Left cardiac atrium (tissue), 4 donors: Measurements from ENCODE around the gene UBE2E2. TPM values are rescaled to one million over a fixed set of nuclear protein-coding genes. Genes with fewer than 3 reads are reported as not detected.
"Not testable (repeated sequence)": the region's sequence is repeated elsewhere in the genome, so short reads cannot be mapped to it uniquely, and the experiment has no call there.

ENCODE experiments used
- ATAC-seq, 2 donors: fragments of 200-7000 bp; cut with Tn5 transposase; one replicate each; pipeline ENCODE4 v1.9.1; 2020; ENCODE audit warnings: mild to moderate bottlenecking in 2 of 2, moderate library complexity in 2 of 2
- DNase-seq: peaks from one replicate; pipeline ENCODE4 v3.0.0-alpha.2; 2020
- intact Hi-C, 2 donors: fragments of 100-400 bp; cut with DNase I; formaldehyde crosslinking; loops; one replicate each; pipeline versions ENCODE4 v1.14.1 to v1.15.1; 2022 to 2023
- total RNA-seq, 2 donors: library from RNA; stranded (reverse); fragmentation: NEBNext Ultra II Directional; extraction: Animal tissue kit (Norgen Biotek cat#: 25700); gene quantifications; one replicate each; pipeline ENCODE4 v1.2.1, GENCODE V29; 2021
- donor health status: DM: no; HTN: yes; CAD: no.
- donor health status: DM: no; HTN: yes; CAD: no; lungs with severe emphysema.
- donor health status: DM: yes; HTN: yes; CAD: no.
- donor health status: Dilated cardiomyopathy.

Gene UBE2E2
- total RNA-seq, 2 donors from 2014 or later: 45.6 to 54.0 TPM

- intact Hi-C loops: no loop called here
- no peak for ATAC-seq
- DNase-seq: no peak
These were observed 109.7 kb downstream of the UBE2E2 start for GRCh38 chr3:23312866-23313265.

GRCh38 chr3:23314981-23315762, 112.0 kb downstream of the UBE2E2 start:
- DNase-seq (no peak), ATAC-seq (no peak)
- intact Hi-C loops: no loop called here

DNA sequence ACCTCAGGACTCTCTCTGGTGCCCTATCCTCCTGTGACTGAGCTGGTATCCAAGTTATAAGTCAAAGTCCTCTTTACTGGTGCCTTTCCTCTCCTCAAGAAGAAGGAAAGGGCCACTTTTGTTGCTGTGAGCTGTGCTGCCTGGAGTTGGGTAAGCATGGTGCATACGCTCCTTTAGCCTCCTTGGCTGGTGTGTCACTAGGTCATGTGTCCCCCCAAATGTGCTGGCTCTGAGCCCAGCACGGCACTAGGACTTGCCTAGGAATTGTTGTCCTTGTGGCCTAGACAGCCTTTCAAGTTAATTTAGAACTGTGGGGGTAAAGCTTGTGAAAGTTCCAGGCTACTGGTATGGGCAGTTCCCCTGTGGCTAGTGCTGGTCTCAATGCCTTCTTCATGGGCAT, 113.8 kb downstream of the UBE2E2 start:
- DNase-seq: no peak
- intact Hi-C loops: no loop called here
- ATAC-seq: peak in 1 of 2 donors; percentile 61

- DNase-seq (no peak), ATAC-seq (no peak)
- intact Hi-C loops: no loop called here
These were observed 116.5 kb downstream of the UBE2E2 start for GRCh38 chr3:23319366-23320312.

DNA sequence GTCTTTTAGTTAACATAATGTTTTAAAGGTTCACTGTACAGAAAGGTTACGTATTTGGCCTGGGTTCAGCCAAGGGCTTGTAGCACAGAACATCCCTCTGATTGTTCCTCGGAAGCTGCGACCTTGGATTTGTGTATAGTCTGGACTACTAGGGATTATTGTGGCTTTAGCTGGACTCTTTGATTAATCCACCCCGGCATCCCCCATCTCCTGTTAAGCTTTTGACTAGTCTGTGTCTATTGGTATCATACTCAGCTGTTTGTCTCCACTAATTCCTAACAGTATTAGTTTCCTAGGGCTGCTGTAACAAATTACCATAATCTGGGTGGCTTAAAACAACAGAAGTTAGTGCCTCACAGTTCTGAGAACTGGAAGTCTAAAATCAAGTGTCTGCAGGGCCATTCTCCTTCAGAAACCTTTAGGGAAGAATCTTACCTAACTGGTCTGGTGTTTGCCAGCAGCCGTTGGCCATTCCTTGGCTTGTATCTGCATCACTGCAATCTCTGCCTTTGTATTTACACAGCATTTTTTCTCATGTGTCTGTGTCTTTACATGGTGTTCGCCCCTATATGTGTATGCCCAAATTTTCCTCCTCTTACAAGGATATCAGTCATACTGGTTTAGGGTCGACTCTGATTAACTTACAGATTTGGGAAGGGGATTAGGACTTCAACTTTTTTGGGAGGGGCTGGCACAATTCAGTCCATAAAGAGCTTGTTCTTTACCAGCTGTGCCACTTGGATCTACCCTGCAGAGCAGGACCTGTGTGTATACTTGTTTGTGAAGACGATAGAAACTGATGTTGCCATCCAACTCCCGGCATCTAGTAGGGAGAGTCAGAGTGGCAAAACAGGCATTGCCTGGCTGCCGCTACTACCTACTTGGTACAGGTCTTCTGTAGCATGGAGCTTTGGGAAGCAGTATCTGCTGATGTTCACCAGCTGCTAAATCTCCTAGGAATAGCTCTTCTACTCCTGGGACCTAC, 117.8 kb downstream of the UBE2E2 start:
- intact Hi-C loops: no loop called here
- ATAC-seq: no peak
- no peak for DNase-seq

GRCh38 chr3:23324745-23325144, 121.6 kb downstream of the UBE2E2 start:
- intact Hi-C loops: no loop called here
- DNase-seq: no peak
- ATAC-seq: no peak

DNA sequence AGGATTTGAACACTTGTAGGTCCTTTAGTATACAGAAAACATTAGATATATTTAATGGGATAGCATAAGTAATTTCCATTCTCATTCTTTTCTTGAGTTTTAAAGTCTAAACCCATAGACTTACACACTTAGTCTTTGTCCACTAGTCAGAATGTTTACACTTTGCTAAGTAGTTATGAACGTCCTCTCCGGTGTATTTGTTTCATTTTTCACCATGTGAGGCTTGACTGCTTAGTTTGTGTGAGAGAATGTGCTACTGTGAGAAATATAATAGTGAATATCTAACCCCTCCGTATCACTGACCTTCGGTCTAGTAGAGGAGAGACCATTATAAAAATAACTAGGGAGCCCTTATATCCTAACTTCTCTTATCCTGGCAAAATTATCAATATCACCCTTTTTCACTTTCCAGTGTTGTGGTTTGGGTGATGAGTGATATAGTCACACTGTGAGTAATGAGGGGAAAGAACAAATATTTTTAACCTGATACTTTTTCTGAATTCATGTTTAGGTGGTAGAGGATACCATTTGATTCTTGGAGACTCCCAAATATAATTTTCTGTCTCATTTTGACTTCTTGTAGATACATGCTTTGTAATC, 122.4 kb downstream of the UBE2E2 start:
- ATAC-seq (no peak), DNase-seq (no peak)
- intact Hi-C loops: no loop called here

DNA sequence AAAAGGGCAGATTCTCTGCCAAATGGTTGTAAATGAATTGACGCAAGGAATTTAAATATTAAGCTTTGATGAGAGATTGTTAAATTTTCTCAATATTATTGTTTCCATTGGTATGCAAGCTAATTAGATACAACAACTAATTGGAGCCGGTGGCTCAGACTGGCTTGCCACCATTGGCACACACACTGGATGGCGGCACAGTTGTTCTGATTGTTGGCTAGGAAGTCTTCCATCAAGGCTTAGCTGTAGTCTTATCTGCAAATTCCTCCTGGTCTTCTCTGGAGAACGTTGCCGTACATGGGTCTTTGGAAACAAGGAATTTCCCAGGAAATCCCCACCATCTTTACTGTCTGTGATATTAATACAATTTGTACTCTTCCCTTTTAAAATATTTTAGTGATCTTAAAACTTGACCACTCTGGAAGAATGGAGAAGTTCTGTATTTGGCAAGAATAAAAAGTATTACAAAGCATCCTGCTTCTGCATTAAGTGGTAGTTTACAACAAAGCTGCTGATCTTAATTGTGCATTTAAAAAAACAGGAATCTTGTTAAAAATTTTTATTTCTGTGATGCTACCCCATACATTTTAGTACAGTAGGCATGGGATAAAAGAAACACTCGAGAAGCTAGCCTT, 126.5 kb downstream of the UBE2E2 start:
- DNase-seq (no peak), ATAC-seq (no peak)
- intact Hi-C loops: no loop called here

DNA sequence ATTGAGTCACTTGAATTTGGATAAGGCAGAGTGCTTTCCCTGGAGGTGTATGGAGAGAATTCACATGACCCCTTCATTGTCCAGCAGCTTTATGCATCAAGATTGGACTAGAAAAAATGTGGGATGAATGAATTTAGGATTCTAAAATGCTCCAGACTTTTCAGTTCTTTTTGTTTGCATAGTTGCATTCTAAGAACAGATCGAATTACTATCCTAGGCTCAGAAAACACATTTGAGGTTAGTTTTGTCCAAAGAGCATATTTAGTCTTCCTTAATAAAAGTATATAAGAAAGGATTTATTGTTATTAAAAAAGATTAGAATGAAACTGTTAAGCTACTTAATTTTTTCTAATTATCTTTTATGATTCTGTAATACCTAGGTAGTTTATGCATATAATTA, 127.4 kb downstream of the UBE2E2 start:
- no peak for ATAC-seq

GRCh38 chr3:23331141-23331935, 128.2 kb downstream of the UBE2E2 start:
- intact Hi-C loops: no loop called here
- no peak for ATAC-seq
- DNase-seq: no peak

More for the DNA sequence above, 127.4 kb downstream of the UBE2E2 start:
- intact Hi-C loops: no loop called here
- DNase-seq: no peak

GRCh38 chr3:23333633-23334032, 130.5 kb downstream of the UBE2E2 start:
- no peak for ATAC-seq
- no peak for DNase-seq
- intact Hi-C loops: no loop called here

DNA sequence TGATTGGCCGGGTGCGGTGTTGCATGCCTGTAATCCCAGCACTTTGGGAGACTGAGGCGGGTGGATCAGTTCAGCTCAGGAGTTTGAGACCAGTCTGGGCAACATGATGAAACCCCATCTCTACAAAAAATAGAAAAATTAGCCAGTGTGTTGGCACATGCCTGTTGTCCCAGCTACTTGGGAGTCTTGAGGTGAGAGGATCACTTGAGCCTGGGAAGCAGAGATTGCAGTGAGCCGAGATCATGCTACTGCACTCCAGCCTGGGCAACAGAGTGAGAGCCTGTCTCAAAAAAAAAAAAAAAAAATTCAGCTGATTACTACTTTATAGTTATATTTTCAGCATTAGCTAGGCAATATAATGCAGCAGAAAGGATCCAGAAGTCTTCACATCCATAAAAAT, 133.7 kb downstream of the UBE2E2 start:
- intact Hi-C loops, DNase-seq, ATAC-seq: not testable (repeated sequence)

GRCh38 chr3:23341147-23341838, 138.2 kb downstream of the UBE2E2 start:
- DNase-seq (no peak), ATAC-seq (no peak)
- intact Hi-C loops: no loop called here

DNA sequence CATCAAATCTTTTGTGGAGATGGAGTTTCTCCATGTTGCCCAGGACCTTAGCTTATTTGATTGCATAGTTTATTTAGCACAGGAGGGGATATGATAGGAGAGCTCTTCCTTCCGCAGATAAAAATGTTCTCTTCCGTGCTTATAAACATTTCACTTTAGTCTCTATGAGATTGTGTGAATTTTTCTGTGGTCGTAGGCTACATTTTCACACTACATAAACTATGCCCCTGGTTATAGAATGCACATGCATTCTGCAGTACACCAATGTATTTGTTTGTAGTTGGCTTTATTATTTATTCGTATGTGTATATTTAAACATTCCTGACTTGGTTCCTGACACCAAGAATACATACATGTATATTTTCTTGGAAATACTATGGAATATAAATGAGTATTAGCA, 139.2 kb downstream of the UBE2E2 start:
- intact Hi-C loops: no loop called here
- DNase-seq (no peak), ATAC-seq (no peak)

DNA sequence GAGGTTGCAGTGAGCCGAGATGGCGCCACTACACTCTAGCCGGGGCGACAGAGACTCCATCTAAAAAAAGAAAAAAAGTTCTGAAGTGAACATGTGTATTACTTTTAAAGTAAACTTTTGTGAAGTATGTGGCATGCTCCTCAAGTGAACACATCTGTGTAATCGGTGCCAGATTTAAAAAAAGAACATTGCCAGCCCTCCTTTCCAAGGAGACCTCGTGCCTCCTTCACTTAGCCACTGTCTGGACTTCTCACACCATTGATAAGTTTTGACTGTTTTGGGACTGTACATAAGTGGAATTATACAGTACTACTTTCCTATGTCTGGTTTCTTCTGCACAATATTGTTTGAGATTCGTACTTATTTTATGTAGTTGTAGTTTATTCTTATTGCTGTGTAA, 140.4 kb downstream of the UBE2E2 start:
- DNase-seq: no peak
- ATAC-seq: no peak
- intact Hi-C loops: no loop called here

DNA sequence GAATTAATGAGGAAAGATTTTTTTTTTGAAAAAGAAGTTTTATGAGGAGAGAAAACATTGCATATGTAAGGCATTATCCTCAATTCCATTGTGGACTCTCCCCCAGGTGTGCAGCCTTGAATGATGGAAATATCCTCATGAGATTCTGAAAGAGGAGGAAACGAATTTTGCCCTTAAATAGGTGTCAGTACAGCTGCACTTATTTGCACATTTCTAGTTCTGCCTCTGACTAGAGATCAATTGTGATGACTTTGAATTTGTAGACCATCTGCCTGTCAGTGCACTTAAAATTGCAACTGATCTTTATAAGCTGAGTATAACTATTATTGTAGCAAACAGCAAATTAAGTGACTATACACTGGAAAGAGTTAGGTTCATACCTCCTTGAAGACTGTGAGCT, 141.8 kb downstream of the UBE2E2 start:
- intact Hi-C loops: no loop called here
- DNase-seq (no peak), ATAC-seq (no peak)

- intact Hi-C loops, ATAC-seq, DNase-seq: not testable (repeated sequence)
These were observed 146.3 kb downstream of the UBE2E2 start for GRCh38 chr3:23349444-23349843.
